GM21717 (cell line): ENCODE measurements around the gene MYO19.
"Not testable (repeated sequence)": the region's sequence is repeated elsewhere in the genome, so short reads cannot be mapped to it uniquely, and the experiment has no call there.

ENCODE experiments used
- ATAC-seq: cut with Tn5 transposase; IDR thresholded peaks from one replicate; pipeline ENCODE4 v1.9.1; 2021; ENCODE audit warnings: mild to moderate bottlenecking, moderate library complexity; ENCODE audit not compliant: unreplicated experiment

MYO19 gene

GRCh38 chr17:36532435-36532975, 2.2 kb downstream of the MYO19 start:
- ATAC-seq, result no peak

GRCh38 chr17:36529121-36529520, 5.5 kb downstream of the MYO19 start:
- no peak for ATAC-seq

GRCh38 chr17:36527621-36528250, 6.9 kb downstream of the MYO19 start:
- ATAC-seq, result no peak

- ATAC-seq, result no peak
Measured at GRCh38 chr17:36525888-36526287, 8.8 kb downstream of the MYO19 start.

GRCh38 chr17:36525113-36525512, 9.6 kb downstream of the MYO19 start:
- no peak for ATAC-seq

GRCh38 chr17:36524428-36524876, 10.2 kb downstream of the MYO19 start:
- ATAC-seq, result no peak

- ATAC-seq, result no peak
Measured at GRCh38 chr17:36523113-36523512, 11.6 kb downstream of the MYO19 start.

GRCh38 chr17:36515837-36516236, 18.8 kb downstream of the MYO19 start:
- no peak for ATAC-seq

GRCh38 chr17:36514856-36515255, 19.8 kb downstream of the MYO19 start:
- no peak for ATAC-seq

GRCh38 chr17:36512641-36513040, 22.0 kb downstream of the MYO19 start:
- ATAC-seq, result no peak

GRCh38 chr17:36511216-36511615, 23.5 kb downstream of the MYO19 start:
- no peak for ATAC-seq

- ATAC-seq, result no peak
Measured at GRCh38 chr17:36510636-36511035, 24.0 kb downstream of the MYO19 start.

GRCh38 chr17:36509272-36509985, 25.2 kb downstream of the MYO19 start:
- ATAC-seq, result no peak

- ATAC-seq, result not testable (repeated sequence)
Measured at GRCh38 chr17:36508439-36508838, 26.2 kb downstream of the MYO19 start.

GRCh38 chr17:36507266-36507665, 27.4 kb downstream of the MYO19 start:
- ATAC-seq, result no peak

- ATAC-seq, result no peak
Measured at GRCh38 chr17:36506831-36507230, 27.8 kb downstream of the MYO19 start.

GRCh38 chr17:36506249-36506826, 28.3 kb downstream of the MYO19 start:
- ATAC-seq, result no peak

- ATAC-seq, result no peak
Measured at GRCh38 chr17:36505171-36505570, 29.5 kb downstream of the MYO19 start.

GRCh38 chr17:36504156-36504545, 30.5 kb downstream of the MYO19 start:
- ATAC-seq, result no peak

- no peak for ATAC-seq
Measured at GRCh38 chr17:36503456-36504155, 31.1 kb downstream of the MYO19 start.

GRCh38 chr17:36501963-36502362, 32.7 kb downstream of the MYO19 start:
- no peak for ATAC-seq
